ENCODE results near the gene CXorf49B.
"Not testable (repeated sequence)": the region's sequence is repeated elsewhere in the genome, so short reads cannot be mapped to it uniquely, and the experiment has no call there.

Gene CXorf49B

GRCh38 chrX:71783569-71784347 lies 20.6 kb downstream of the CXorf49B start:
- not testable (repeated sequence) for DNase-seq (ENCODE audit: low spot score in 2 of 2); H3K4me3 Mint-ChIP-seq; H3K36me3 Mint-ChIP-seq; H3K27me3 Mint-ChIP-seq; H3K4me1 Mint-ChIP-seq; H3K27ac Mint-ChIP-seq; H3K9me3 Mint-ChIP-seq
- peak; percentile 22 for ATAC-seq (ENCODE audit: low read depth)

GRCh38 chrX:71784348-71784983 lies 21.3 kb downstream of the CXorf49B start:
- H3K27ac Mint-ChIP-seq; H3K9me3 Mint-ChIP-seq; H3K4me3 Mint-ChIP-seq; H3K4me1 Mint-ChIP-seq; H3K36me3 Mint-ChIP-seq; DNase-seq (ENCODE audit: low spot score in 2 of 2); H3K27me3 Mint-ChIP-seq: not testable (repeated sequence)
- ATAC-seq (ENCODE audit: low read depth), result peak; percentile 71

GRCh38 chrX:71806450-71806849 lies 43.3 kb downstream of the CXorf49B start:
- not testable (repeated sequence) for H3K4me3 Mint-ChIP-seq; H3K4me1 Mint-ChIP-seq; H3K9me3 Mint-ChIP-seq; H3K27me3 Mint-ChIP-seq; DNase-seq (ENCODE audit: low spot score in 2 of 2); H3K36me3 Mint-ChIP-seq; H3K27ac Mint-ChIP-seq; ATAC-seq (ENCODE audit: low read depth)

- no peaks in the 10 kb centered on the region for H3K36me3 Mint-ChIP-seq
- H3K27ac Mint-ChIP-seq, result no peak overlapping the region
- no peaks in the 10 kb centered on the region for H3K27me3 Mint-ChIP-seq
- no peak overlapping the region for H3K4me3 Mint-ChIP-seq
- H3K9me3 Mint-ChIP-seq, result peaks cover 6% of the 10 kb centered on the region
- DNase-seq (ENCODE audit: low spot score in 2 of 2) (no peak), ATAC-seq (ENCODE audit: low read depth) (no peak)
- no peaks in the 10 kb centered on the region for H3K4me1 Mint-ChIP-seq
These were observed 46.7 kb downstream of the CXorf49B start for GRCh38 chrX:71809886-71810285.

GRCh38 chrX:71814123-71814912 lies 51.2 kb downstream of the CXorf49B start:
- no peak for DNase-seq (ENCODE audit: low spot score in 2 of 2)
- no peak overlapping the region for H3K4me3 Mint-ChIP-seq
- H3K27me3 Mint-ChIP-seq, result peaks cover 2% of the 10 kb centered on the region
- no peaks in the 10 kb centered on the region for H3K36me3 Mint-ChIP-seq
- ATAC-seq (ENCODE audit: low read depth), result no peak
- no peaks in the 10 kb centered on the region for H3K9me3 Mint-ChIP-seq
- H3K27ac Mint-ChIP-seq, result no peak overlapping the region
- no peaks in the 10 kb centered on the region for H3K4me1 Mint-ChIP-seq

- H3K4me1 Mint-ChIP-seq, result no peaks in the 10 kb centered on the region
- no peaks in the 10 kb centered on the region for H3K9me3 Mint-ChIP-seq
- no peak overlapping the region for H3K27ac Mint-ChIP-seq
- DNase-seq (ENCODE audit: low spot score in 2 of 2) (no peak), ATAC-seq (ENCODE audit: low read depth) (no peak)
- no peak overlapping the region for H3K4me3 Mint-ChIP-seq
- H3K27me3 Mint-ChIP-seq, result peaks cover 2% of the 10 kb centered on the region
- no peaks in the 10 kb centered on the region for H3K36me3 Mint-ChIP-seq
These were observed 52.2 kb downstream of the CXorf49B start for GRCh38 chrX:71815121-71815905.

- H3K27ac Mint-ChIP-seq, result no peak overlapping the region
- no peak for DNase-seq (ENCODE audit: low spot score in 2 of 2)
- H3K36me3 Mint-ChIP-seq, result no peaks in the 10 kb centered on the region
- no peak overlapping the region for H3K4me3 Mint-ChIP-seq
- peaks cover 2% of the 10 kb centered on the region for H3K27me3 Mint-ChIP-seq
- ATAC-seq (ENCODE audit: low read depth), result no peak
- H3K9me3 Mint-ChIP-seq, result no peaks in the 10 kb centered on the region
- no peaks in the 10 kb centered on the region for H3K4me1 Mint-ChIP-seq
These were observed 52.7 kb downstream of the CXorf49B start for GRCh38 chrX:71815906-71816156.

All from memory B cell (primary cell).